ENCODE results near the gene CFAP299.
"Not testable (repeated sequence)": the region's sequence is repeated elsewhere in the genome, so short reads cannot be mapped to it uniquely, and the experiment has no call there.

Gene CFAP299

DNA sequence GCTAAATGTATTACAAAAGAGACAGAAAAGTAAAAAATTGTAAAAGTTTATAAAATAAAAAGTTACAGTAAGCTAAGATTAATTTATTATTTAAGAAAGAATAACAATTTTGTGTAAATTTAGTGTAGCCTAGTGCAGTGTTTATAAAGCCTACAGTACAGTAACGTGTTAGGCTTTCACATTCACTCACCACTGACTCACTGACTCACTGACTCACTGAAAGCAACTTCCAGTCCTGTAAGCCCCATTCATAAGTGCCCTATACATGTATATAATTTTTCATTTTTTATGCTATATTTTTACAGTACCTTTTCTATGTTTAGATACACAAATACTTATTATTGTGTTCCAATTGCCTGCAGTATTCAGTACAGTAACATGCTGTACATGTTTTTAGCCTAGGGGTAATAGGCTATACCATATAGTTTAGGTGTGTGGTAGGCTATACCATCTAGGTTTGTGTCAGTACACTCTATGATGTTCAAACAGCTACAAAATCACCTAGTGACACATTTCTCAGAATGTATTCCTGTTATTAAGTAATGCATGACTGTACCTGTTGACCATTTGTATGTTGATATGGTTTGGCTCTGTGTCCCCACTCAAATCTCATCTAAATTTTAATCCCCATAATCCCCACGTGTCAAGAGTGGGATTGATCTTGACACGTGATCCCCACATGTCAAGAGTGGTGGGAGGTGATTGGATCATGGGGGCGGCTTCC lies 57.9 kb downstream of the CFAP299 start:
- FAIRE-seq = no peak

DNA sequence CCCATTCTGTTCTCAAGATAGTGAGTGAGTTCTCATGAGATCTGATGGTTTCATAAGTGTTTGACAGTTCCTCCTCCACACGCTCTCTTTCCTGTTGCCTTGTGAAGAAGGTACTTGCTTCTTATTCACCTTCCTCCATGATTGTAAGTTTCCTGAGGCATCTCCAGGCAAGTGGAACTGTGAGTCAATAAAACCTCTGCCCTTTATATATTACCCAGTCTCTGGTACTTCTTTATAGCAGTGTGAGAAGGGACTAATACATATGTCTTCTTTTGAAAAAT lies 58.4 kb downstream of the CFAP299 start:
- FAIRE-seq = no peak

DNA sequence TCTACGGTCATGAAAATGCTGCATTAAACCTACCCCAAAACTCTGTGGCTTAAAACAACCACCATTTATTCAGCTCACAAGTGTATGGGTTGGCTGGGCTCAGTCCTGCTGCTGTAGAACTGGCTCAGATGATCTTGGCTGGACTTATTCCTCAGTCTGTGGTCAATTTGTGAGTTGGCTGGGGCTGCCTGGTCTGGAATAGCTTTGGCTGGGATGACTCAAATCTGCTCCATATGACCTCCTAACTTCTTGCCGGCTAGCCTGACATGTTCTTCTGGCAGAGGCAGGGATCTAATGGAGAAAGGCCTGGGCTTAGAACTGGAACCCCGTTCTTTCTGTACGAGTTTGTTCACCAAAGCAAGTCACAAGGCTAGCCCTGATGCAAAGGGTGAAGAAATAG lies 71.7 kb downstream of the CFAP299 start:
- FAIRE-seq = no peak

DNA sequence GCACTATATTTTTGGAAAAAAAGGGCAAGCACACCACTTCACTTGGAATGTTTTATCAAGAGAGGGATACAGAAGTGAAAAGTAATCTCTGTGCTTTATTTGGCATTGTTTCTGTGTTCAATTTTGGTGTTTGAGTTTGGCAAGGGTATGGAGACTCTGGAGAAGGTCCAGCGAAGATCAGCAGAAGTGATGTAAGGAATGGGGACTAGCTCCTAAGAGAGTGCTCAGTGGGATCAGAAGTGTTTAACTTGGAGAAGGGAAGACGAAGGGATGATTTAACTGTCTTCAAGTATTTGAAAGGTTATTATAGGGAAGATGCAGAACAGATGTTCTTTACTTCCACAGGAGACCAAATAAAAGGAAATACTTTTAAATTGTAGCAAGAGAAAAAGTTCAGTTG lies 74.3 kb downstream of the CFAP299 start:
- FAIRE-seq = no peak

DNA sequence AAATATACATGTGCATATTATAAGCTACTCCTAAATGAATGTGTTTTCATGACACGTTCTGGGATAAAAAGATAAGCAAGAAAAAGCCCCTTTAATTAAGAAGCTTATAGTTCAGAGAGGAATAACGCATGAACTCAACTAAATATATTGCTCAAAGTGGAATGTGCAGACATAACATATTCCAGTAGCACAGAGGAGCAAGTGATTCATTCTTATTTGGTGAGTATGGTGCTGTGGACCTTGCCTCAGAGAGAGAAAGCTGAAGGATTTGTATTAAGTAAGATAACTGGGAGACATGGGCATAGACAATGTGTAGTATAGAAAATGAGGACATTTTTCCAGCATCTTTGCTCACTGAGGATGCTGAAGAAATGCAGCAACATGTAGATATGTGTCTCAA lies 76.8 kb downstream of the CFAP299 start:
- FAIRE-seq = no peak

DNA sequence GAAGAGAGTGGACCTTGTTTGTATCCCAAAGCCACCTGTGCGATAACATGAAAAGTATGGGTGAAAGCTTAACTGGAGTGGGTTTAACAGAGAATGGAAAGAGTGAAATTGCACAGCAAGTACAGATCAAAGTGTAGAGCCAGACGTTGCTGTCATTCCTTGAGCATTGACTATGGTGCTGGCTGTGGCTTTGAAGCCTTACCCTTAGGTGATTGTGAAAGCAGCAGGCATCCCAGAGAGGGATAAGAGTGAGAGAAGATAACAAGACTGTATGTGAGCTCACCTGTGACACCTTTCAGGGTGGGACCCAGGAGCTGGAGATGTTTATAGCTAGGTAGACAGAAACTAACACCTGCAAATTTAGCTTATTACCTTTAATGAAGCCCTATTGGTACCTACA lies 77.6 kb downstream of the CFAP299 start:
- FAIRE-seq = no peak

DNA sequence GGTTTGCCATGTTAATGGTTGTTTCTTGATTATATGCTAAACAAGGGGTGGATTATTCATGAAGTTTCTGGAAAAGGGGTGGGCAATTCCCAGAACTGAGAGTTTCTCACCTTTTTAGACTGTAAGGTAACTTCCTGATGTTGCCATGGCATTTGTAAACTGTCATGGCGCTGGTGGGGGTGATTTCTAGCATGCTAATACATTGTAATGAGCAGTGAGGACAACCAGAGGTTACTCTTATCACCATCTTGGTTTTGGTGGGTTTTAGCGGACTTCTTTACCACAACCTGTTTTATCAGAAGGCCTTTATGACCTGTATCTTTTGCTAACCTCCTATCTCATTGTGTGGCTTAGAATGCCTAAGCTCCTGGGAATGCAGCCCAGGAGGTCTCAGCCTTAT lies 81.5 kb downstream of the CFAP299 start:
- no peak for FAIRE-seq

DNA sequence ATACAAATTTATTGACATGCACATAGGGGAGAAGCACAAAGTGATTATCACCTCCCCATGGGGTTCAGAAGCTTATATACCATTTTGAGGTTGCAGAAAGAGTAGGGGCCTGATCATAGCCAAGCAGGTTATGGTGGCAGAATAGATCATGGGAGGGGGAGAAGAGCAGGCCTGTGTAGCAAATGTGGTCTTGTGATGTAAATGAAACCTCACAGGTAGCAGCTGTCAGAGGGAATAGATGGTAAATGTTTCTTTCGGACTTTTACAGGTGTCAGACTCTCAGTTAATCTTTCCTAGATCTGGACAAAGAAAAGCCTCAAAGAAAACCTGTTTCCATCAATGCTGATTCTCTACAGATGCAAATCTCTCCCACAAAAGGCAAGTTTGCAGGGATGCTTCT lies 84.4 kb downstream of the CFAP299 start:
- no peak for FAIRE-seq

DNA sequence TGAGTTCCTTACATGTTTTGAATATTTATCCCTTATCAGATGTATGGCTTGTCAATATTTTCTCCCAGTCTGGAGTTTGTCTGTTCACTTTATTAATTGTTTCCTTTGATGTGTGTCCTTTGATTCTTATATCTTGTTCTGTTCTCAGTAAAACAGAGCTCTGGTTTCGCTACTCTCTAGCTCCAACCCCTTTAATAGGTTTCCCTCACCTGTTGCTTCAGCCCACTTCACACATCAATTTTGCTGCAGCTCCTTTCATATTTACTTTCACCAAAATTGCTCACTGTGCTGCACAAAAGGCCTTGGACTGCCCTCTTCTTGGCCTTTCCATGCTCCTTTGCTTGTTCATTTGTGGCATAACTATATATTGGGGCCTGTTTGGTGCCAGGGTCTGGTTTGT lies 85.1 kb downstream of the CFAP299 start:
- FAIRE-seq = no peak

DNA sequence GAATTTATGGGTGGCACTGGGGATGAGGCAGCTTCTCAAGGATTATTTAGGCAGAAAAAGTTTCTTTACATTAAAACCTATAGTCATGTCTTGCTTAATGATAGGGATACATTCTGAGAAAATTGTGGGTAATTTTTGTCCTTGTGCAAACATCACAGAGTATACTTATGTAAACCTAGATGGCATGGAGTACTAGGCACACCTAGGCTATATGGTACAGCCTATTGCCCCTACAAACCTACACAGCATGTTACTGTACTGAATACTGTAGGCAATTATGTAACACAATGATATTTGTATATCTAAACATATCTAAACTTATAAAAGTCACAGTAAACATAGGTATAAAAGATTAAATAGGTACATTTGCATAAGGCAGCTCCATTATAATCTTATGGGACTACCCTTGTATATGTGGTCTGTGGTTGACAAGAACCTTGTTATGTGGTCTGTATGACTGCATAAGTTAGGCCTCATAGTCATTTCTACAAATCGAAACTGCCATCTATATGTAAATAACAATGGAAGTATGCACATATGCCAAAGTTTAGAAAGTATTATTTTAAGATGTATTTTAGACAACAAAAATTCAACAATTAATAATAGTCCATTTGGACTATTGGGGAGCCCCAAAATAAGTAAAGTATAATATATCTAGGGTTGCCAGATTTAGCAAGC lies 87.3 kb downstream of the CFAP299 start:
- FAIRE-seq = no peak

DNA sequence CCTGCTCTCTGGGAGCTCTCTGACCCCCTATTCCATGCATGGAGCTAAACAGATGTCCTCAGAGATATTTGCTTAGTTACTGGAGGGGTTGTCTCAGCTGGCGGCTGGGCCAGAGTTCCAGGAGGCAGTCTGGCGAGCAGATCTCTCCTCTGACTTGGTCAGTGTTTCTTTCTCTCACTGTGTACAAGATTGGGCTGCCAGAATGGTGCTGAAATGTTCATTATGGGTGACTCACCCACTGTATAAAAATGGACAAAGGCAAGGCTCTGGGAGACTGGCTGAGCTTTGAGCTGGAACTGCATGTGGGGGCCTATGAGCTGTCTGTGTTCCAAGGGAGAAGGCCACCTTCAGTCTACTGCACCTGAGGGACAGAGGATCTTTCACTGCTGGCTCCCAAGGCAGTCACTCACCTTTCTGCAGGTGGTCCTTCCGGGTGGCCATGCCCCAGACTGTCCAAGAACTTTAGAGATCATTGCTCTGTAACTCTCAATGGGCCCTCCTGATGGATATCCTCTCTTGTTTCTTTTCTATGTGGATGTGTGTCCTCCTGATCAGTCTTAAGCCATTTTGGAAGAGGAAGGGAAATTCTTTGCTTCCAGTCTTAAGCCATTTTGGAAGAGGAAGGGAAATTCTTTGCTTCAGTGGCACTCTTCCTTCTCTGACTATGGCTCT lies 88.2 kb downstream of the CFAP299 start:
- no peak for FAIRE-seq

DNA sequence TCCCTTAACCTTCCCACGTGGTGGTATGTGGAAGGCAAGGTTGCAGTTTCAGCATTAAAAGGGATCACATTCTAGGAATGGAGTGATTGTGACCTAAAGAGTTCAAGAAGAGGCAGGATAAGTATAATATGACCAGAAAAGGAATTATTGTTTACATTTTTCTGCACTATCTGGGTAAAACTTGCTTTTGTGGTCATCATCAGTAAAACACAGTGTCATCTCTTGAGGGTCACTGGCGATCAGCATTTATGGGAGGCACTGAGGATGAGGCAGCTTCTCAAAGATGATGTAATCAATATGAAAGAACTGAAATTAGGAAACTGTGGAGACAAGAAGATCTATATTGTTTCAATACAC lies 88.7 kb downstream of the CFAP299 start:
- FAIRE-seq = no peak

DNA sequence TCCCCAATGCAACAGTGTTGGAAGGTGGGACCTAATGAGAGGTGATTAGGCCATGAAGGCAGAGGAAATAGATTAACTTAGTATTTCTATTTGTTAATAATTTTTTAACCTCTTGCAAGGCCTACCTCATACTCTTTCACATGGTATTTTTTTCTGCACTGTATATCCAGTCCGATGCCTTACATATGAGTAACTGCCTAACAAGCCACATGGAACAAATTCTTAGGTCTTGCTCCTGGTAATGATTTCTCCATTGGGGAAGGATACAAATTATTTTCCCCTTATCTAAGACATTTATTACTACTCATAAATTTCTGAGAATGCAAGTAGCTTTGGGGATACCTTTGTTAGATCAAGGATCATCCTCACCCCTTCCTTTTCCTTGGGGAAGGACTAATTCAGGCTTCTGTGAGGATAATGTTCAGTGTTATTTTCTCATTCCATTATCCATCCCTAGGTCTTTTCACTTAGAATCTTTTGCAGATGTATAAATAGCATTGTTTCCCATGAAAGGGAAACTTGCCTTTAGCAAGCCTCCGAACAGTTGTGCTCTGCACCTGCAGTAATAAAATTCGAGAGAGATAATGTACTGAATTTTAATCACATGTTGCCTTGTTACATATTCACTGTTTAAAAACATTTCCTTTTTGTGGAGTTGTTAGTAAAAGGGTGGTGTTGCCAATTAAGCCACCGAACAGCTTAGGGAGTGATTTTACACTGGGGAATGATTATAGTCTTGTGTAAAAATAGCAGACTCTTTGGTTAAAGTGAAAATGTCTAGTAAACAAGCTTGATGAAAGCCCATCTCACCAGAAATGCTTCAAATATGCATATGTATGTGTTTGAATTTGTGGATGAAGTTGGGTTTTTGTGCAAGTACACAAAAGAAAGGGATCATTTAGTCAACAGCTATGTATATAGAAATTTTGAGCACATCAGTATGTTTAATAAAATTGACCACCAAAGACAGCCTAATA lies 89.9 kb downstream of the CFAP299 start:
- FAIRE-seq = no peak

DNA sequence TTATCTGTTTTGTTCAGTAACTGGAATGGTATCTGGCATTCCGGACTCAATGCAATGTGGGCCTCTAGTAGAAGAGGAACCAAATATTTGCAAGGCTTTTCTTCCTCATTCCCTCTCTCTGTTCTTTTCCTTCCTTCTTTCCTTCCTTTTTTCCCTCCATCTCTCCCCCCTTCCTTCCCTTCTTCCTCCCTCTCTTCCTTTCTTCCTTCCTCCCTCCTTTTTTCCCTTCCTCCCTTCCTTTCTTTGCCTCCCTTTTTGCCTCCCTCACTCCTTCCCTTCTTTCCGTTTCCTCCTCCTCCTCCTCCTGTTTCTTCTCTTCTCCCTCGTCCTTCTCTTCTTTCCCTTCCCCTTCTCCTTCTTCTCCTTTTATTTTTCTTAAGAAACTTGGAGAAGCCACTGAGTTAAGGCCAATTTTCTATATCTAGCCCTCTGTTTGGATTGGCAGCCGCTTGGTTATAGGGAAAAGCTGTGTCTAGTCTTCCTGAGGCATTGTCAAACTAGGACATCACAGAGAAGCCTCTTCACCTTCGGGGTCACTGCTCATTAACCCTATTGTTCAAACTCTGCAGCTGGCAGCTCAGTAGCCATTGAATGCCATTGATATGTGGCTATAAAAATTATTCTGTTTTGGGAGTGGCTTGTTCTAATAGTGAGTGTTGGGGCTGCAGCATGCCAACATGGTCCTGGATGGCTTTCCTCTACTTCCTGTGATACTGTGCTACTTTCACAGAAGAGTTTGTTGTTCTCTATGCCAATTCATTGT lies 95.9 kb downstream of the CFAP299 start:
- no peak for FAIRE-seq

DNA sequence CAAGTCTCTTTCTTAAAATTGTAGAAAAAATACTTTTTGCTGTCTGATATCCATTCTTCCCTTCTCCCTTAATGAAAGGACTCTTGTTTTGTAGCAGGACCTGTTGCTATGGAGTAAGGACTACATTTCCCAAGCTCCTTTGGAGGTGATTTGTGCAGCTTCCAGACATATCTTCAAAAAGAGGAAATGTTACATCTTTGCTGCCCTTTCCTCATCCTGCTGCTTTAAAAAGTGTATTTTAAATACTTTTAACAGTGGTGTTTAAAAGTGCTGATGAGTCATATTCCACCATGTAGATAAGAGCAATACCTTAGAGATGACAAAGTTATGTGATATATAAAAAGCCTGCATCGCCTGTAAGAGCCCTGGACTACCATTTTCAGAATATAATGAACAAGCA lies 98.7 kb downstream of the CFAP299 start:
- FAIRE-seq = no peak

DNA sequence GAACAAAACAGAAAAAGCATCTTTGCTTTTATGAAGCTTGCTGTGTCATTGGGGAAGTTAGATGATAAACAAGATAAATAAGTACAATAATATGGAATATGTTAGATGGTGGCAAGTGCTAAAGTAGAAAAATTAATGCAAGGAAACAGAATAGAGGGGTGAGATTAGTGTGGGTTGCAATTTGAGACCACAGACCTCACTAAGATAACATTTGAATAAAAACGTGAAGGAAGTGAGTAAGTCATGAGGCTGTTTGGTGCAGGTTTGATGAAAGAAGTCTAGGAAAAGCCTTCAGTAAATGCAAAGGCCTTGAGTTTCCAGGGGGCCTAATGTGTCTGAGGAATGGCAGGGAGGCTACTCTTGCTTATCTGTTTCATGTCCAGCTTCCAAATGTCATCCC lies 102.5 kb downstream of the CFAP299 start:
- no peak for FAIRE-seq

DNA sequence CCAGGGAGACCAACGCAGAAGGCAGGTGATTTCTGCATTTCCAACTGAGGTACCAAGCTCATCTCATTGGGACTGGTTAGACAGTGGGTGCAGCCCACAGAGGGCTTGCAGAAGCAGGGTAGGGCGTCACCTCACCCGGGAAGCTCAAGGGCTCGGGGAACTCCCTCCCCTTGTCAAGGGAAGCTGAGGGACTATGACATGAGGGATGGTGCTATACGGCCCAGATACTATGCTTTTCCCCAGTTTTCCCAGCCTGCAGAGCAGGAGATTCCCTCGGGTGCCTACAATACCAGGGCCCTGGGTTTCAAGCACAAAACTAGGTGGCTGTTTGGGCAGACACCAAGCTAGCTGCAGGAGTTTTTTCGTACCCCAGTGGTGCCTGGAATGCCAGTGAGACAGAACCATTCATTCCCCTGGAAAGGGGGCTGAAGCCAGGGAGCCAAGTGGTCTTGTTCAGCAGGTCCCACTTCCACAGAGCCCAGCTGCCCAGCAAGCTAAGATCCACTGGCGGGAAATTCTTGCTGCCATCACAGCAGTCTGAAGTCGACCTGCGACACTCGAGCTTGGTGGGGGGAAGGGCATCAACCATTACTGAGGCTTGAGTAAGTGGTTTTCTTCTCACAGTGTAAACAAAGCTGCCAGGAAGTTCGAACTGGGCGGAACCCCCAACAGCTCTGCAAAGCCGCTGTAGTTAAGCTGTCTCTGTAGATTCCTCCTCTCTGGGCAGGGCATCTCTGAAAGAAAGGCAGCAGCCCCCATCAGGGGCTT lies 103.9 kb downstream of the CFAP299 start:
- FAIRE-seq = not testable (repeated sequence)

DNA sequence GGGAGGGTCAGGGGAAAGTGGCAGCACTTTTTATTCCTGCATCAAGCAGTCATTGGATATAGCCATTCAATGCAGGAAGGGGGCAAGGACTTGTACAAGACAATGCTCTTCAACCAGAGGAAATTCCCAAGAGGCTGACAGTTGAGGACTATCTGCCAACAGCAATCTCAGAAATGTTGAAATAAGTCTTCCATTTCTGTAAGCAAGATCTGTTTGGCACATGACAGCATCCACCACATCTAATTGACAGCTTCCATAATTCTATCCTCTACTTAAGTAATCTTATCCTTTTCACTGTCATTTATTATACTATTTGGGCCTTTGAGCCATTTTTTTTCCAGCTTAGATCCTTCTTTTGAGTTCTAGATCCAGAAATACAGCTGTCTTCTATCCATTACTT lies 110.7 kb downstream of the CFAP299 start:
- no peak for FAIRE-seq

DNA sequence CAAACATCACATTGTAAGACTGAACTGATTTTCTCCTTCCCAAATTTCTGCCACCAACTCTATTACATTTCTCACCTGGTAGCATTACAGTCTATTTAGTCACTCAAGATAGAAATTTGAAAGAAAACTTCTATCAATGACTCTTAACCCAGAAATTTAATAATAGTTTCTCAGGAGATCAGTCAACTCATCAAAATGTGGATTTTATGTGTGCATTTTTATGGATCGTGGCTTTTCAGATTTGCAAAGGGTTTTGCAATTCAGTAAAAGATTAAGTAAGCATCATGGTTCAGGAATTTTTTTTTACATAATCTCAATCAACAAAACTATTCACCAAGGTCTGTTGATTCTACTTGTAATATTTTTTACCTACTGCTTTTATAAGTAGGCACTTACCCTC lies 111.1 kb downstream of the CFAP299 start:
- FAIRE-seq = no peak

DNA sequence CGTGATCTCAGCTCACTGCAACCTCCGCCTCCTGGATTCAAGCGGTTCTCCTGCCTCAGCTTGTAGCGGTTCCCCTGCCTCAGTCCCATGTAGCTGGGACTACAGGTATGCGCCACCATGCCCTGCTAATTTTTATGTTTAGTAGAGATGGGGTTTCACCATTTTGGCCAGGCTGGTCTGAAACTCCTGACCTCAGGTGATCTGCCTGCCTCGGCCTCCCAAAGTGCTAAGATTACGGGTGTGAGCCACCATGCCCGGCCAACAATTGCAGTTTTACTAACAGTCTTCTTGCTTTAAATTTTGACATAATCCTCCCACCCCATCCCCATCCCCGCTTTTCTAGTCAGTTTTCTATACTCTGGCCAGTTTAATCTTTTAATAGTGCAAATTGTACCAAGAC lies 112.0 kb downstream of the CFAP299 start:
- no peak for FAIRE-seq

DNA sequence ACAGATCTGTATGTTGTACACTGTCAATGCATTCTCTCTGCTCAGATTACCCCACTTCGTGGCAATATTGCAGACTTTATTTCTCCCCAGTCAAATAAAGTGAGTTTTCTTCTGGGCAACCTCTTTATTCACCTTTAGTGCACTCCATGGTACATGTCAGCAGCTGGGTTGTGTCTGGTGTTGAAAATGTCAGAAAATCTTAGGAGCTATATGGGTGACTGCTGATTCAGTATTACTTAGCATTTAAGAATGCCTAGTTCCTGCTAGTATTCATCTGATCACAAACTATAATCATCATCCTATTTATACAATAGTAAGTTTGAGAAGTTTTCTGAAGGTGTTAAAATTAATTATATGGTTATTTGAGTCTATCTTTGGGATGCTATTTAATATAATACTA lies 112.5 kb downstream of the CFAP299 start:
- no peak for FAIRE-seq

DNA sequence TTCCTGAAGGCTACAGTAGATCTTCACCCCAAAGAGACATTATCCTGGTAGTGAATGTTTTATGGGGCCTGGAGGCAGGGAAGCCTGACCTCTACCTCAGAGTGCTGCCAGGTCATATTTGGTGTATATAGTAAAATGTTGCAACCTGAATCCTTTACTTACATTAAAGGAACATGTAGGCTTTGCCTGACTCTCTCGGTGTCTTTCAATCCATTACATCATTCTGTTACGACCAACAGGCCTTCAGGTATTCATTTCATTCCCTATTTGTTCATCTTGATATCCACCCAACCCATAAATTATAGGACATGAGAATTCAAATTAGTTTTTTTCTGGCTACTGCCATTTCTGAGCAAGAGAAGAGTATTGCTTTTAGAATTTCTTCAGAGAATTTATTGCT lies 116.5 kb downstream of the CFAP299 start:
- FAIRE-seq = no peak
